GM21515 (cell line): ENCODE results near the gene RNF225.
A peak's percentile ranks its signal among the peaks of the same experiment; 100 is the strongest.
"Not testable (repeated sequence)": the region's sequence is repeated elsewhere in the genome, so short reads cannot be mapped to it uniquely, and the experiment has no call there.

Source experiments
- ATAC-seq: cut with Tn5 transposase; IDR thresholded peaks from one replicate; pipeline ENCODE4 v1.9.1; 2021; ENCODE audit not compliant: unreplicated experiment

RNF225 gene

DNA sequence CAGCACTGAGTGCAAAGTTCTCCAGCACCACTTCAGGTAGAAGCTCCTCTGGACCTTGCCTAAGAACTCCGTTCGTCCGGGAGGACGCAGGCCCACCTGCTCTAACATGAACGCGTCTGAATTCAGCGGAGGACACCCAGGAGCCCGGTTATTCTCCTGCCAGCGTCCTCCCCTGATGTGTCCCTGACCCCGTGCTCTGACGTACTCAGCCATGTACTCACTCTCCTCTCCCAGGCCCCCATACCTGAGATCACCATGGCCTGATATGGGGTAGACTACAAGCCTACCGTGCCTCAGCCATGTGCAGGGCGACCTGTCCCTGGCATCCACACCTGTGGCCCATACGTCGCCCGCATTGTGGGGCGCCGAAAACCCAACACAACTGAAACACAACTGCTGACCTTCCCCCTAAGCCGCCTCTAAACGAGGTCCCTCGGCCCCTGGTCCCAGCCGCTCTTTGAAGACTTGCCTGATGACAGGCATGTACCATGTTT is 12.2 kb downstream of the RNF225 start:
- ATAC-seq: peak; percentile 11

DNA sequence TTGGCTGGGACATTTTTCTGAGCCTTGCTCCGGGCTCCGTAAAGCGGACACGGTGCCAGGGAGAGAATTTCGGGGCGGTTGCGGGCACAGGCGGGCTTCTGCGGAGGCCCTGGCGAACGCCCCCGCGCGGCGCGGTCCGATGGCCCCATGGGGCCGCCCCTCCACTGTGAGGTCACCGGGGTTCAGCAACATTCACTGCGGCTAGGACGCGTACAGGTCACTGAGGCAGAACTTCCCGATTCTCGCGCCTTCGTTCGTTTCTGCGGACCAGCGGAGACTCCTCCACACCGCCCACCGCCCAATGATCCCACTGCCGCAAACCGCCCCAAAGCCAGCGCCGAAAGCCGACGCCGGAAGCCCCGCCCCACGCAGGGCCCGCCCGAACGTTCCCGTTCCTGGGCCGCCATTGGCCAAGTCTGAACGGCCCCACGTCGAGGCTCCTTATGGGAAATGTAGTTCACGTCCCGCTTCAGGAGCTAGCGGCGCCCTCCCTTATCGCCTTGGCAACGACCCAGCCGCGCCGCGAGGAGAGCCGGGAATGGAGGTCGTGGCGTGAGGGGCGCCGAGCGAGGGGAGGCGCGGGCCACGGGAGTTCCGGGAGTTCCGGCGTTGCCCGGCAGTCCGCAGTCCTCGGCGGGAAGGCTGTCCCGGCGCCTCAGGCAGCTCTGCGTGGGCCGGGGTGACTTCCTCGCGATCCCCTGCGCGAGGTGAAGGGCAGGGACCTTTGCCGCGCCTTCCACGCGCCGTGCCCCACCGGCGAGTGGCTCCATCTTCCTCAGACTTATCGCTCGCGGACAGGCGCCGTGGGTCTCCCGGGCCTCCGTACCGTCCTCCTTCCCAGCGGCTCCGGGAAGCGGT is 12.9 kb downstream of the RNF225 start, which contains the start of gene ZNF584:
Gene ZNF584, plus strand, starts transcription at position 498 of the 858 bp plus-strand sequence. CDS start 499 bp downstream, outside the sequence.
- ATAC-seq: peak; percentile 86

DNA sequence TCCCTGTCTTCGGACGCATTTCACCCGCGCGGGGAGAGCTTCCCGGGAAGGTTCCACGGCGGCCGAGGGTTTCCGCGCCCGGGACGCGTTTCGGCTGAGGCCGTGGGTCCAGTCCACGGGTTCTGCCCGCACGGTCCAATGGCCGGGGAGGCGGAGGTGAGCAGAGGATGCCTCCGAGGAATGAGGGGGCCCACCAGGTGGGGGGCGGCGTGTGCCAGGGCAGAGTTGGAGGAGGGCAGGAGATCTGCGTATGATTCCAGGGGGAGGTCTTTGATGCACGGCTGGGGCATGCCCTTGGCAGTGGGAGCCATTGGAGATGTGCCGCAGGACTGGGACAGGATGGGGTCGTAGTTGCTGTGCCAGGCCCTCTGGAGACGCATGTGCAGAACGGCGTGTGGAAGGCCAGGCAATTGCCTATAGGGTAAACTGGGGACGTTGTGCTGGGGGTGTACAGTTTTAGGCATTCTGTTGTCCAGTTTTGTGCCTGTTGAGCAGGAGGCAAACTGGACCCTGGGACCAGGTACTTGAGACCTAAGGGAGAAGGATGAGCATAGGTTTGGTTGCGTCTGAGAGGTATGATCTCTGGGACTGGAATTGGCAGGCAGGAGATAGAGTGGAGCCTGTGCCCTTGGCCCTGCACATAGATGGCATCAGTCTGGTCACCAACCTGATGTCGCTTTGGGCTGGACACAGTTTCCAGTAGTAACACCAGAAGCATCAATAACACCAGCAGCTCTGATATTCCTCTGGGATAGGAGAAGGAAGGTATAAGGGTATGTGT is 13.7 kb downstream of the RNF225 start:
- peak; percentile 19 for ATAC-seq

DNA sequence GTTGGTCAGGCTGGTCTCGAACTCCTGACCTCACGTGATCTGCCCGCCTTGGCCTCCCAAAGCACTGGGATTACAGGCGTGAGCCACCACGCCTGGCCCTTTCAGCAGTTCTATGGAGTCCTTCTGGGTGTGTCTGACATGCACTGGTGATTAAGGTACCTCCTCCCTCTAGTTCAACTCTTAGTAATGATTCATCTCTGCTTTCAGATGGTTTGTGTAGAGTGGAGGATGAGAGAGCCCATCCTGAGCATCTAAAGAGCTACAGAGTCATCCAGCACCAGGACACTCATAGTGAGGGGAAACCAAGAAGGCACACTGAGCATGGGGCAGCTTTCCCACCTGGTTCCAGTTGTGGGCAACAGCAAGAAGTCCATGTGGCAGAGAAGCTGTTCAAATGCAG is 21.1 kb downstream of the RNF225 start:
- no peak for ATAC-seq

DNA sequence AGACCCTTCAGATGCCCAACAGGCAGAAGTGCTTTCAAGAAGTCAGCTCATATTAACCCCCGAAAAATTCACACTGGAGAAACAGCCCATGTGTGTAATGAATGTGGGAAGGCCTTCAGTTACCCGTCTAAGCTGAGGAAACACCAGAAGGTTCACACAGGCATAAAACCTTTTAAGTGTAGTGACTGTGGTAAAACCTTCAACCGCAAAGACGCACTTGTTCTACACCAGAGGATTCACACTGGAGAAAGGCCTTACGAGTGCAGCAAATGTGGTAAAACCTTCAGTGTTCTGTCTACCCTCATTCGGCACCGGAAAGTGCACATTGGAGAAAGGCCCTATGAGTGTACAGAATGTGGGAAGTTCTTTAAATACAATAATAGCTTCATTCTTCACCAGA is 21.6 kb downstream of the RNF225 start:
- ATAC-seq: no peak

DNA sequence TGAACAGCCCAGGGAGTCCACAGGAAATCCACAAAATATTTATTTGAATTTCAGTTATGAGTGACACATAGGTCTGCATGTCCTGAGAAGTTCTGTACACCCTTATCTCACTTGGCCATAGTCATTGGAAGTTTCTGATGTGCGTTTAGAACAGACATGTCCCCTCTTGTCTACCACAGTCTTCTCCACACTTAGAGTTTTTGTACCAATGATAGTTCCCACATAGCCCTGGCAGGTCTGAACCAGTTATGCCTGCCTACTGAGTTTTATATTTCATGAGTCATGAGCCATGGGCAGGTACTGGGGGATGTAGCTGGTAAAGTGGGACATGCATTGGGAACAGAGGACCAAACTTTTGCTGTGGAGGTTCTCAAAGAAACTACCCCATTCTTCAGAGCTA is 33.2 kb downstream of the RNF225 start:
- no peak for ATAC-seq

DNA sequence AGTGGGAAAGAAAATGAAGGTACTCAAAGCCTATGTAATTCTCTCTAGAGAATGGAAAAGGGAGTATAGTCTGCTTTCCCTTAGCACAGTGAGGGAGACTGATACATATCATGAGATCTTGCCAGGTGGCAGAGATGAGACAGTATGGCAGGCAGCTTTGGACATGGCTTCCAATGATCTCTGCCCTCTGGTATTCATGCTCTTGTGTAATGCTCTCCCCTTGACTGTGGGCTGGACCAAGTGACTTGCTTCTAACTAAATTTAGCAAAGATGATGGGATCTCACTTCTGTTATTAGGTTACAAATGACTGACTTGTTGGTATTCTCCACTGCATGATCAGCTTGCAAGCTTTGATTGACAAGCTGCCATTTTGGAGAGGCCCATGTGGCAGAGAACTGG is 34.3 kb downstream of the RNF225 start:
- no peak for ATAC-seq

DNA sequence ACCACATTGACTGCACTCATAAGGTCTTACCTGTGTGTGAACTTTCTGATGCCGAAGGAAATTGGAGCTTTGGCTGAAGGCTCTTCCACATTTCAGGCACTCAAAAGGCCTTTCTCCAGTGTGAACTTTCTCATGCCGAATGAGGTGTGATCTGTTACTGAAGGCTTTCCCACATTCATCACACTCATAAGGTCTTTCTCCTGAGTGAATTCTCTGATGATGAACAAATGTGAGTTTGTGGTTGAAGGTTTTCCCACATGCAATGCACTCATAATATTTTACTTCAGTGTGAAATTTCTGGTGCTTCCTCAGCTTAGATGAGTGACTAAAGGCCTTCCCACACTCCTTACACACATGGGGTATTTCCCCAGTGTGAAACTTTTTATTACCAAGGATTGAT is 38.8 kb downstream of the RNF225 start:
- ATAC-seq: no peak

DNA sequence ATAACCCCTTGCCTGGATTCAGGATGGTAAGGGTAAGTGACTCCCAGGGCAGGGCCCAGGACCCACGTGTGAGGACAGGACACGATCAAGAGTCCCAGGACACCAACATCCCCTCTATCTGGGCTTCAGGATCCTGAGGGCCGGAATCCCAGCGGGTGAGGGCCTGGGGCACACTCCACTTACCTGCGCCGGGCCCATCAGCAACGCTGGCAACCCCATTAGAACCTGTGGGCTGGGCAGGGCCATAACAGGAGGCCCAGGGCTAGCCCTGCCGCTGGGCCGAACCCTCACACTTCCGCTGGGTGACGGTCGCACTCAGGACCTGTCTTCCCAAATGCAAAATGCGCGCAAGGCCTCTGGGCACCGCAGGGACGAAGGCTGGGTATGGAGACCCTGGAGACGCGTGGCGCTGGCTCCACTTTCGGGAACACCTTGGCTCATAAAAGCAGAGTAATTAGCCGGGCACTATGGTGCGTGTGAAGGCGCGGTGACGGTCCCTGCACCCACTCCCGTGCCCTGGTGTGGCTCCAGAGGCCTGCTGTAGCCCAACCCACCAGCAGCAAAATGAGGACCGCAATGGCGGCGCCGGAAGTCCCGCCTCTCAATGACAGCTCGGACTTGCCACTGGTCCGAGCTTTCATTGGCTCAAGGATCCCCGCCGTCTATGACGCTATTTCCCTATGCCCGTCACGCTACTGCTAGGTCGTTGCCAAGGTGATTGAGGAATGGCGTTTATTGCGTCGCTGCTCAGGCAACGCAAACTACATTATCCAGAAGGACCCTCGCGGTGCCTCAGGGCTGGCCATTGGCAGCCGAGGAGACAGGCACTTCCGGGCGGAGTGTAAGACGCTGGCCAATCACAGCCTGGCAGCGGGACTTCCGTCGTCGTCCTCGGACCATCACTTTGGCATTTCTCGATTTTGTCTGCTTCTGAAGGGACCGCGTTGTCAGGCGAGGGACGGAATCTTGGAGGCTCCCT is 44.4 kb downstream of the RNF225 start, which contains the start of gene ZNF132:
Gene ZNF132, minus strand, starts transcription at position 578 of the 979 bp plus-strand sequence. Its CDS starts 332 bp downstream, at position 246.
- peak; percentile 94 for ATAC-seq

DNA sequence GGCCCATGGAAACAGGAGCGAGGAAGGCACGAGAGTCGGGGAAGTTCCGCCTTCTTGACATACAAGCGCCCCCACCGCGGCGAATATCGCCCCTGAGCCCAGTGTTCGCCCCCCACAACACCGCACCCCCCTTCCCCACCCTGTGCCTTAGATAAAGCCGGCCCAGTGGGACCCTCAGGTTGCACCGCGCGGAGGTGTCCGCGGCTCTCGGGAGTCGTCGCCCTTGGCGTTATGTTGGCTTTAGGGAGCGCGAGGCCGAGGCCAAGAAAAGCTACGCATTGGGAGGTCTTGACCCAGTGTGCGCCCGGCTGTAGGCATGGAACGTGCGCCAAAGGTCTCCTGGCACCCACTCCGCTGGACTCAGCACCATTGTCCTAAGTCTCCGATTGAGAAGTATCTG is 45.1 kb downstream of the RNF225 start:
- ATAC-seq: no peak

DNA sequence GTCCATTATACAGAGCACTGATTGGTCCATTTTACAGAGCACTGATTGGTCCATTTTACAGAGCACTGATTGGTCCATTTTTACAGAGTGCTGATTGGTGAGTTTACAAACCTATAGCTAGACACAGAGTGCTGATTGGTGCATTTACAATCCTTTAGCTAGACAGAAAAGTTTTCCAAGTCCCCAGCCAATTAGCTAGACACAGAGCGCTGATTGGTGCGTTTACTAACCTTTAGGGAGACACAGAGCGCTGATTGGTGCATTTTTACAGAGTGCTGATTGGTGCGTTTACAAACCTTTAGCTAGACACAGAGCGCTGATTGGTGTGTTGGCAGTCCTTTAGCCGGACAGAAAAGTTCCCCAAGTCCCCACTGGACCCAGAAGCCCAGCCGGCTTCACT is 47.5 kb downstream of the RNF225 start:
- not testable (repeated sequence) for ATAC-seq
